BE2C (cell line): ENCODE results near the gene FAM83G.

Source experiments
- DNase-seq: peaks from one replicate; pipeline ENCODE4 v3.0.0-alpha.2; 2020
- H3K27me3 ChIP-seq: fragments of 250-450 bp; sonication (Bioruptor Pico); 2 replicates; pipeline ENCODE4 v1.5.1; 2020; ENCODE audit warnings: mild to moderate bottlenecking
- H3K36me3 ChIP-seq: fragments of 250-450 bp; sonication (Bioruptor Pico); 2 replicates; pipeline ENCODE4 v1.5.1; 2020; ENCODE audit warnings: mild to moderate bottlenecking
- H3K4me1 ChIP-seq: fragments of 250-450 bp; sonication (Bioruptor Pico); 2 replicates; pipeline ENCODE4 v1.5.1; 2020
- H3K4me3 ChIP-seq: 2 replicates; pipeline ENCODE4 v1.5.1; 2011; ENCODE audit warnings: low read depth, low read length
- H3K9me3 ChIP-seq: fragments of 250-450 bp; sonication (Bioruptor Pico); 2 replicates; pipeline ENCODE4 v1.5.1; 2020
- CTCF ChIP-seq: IDR thresholded peaks from 2 replicates; pipeline ENCODE4 v1.5.1; 2012; ENCODE audit warnings: mild to moderate bottlenecking, low read depth, low read length

FAM83G gene

GRCh38 chr17:18984273-18985114 is 20.1 kb downstream of the FAM83G start:
- H3K27me3 ChIP-seq: no peaks in the 10 kb centered on the region
- no peaks in the 10 kb centered on the region for H3K36me3 ChIP-seq
- no peaks in the 10 kb centered on the region for H3K9me3 ChIP-seq
- DNase-seq: no peak
- H3K4me3 ChIP-seq: no peak overlapping the region
- TF ChIP-seq CTCF: no peak
- no peaks in the 10 kb centered on the region for H3K4me1 ChIP-seq

- Histone ChIP-seq H3K27me3 (no peaks in the 10 kb centered on the region), H3K4me3 (no peak overlapping the region), H3K4me1 (no peaks in the 10 kb centered on the region), H3K9me3 (no peaks in the 10 kb centered on the region), H3K36me3 (no peaks in the 10 kb centered on the region)
- no peak for DNase-seq
- TF ChIP-seq CTCF: no peak
These were observed 22.7 kb downstream of the FAM83G start for GRCh38 chr17:18981642-18982424.

- Histone ChIP-seq H3K4me1 (no peaks in the 10 kb centered on the region), H3K36me3 (no peaks in the 10 kb centered on the region), H3K9me3 (no peaks in the 10 kb centered on the region), H3K27me3 (no peaks in the 10 kb centered on the region), H3K4me3 (no peak overlapping the region)
- TF ChIP-seq CTCF: no peak
- DNase-seq: no peak
These were observed 23.3 kb downstream of the FAM83G start for GRCh38 chr17:18981335-18981641.

GRCh38 chr17:18980682-18981334 is 23.8 kb downstream of the FAM83G start:
- no peak for TF ChIP-seq CTCF
- no peaks in the 10 kb centered on the region for H3K27me3 ChIP-seq
- DNase-seq: no peak
- H3K4me1 ChIP-seq: no peaks in the 10 kb centered on the region
- H3K4me3 ChIP-seq: no peak overlapping the region
- H3K9me3 ChIP-seq: no peaks in the 10 kb centered on the region
- no peaks in the 10 kb centered on the region for H3K36me3 ChIP-seq

GRCh38 chr17:18978655-18979054 is 25.9 kb downstream of the FAM83G start:
- no peaks in the 10 kb centered on the region for H3K27me3 ChIP-seq
- no peak for TF ChIP-seq CTCF
- no peak overlapping the region for H3K4me3 ChIP-seq
- no peaks in the 10 kb centered on the region for H3K4me1 ChIP-seq
- no peaks in the 10 kb centered on the region for H3K36me3 ChIP-seq
- no peaks in the 10 kb centered on the region for H3K9me3 ChIP-seq
- no peak for DNase-seq
